ENCODE data around the gene GCNA. TPM values are rescaled to one million over a fixed set of nuclear protein-coding genes. Genes with fewer than 3 reads are reported as not detected.

Gene GCNA
- total and polyA plus RNA-seq, 10 of the 15 experiments (the other 5 are each of a cell fraction or from before 2014, with no cell fraction given): 0.37 to 1.6 (median 0.90) TPM

DNA sequence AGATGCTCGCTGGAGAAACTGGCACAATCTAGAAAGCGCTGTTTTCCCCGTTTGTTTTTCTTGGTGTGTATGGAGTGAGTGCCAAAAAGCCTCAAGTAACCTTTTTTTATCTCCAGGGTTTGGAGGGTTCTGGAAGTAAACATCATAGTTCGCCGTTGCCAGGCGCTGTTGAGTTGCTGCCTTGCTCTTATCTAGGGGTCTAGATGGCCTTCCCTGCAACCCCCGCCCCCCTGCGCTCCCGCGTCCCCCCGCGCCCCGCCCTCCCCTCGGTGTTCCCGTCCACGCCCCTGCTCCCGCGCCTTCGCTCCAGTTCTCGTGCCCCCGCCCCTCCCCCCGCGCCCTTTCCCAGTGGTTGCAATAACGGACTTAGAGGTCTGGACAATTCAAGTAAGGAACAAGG, 555 bp upstream of the GCNA start:
- Histone ChIP-seq H4K20me1 (ENCODE audit: control insufficient read depth, insufficient read depth) (no peaks in the 10 kb centered on the region), H3K4me2 (ENCODE audit: control insufficient read depth, insufficient read depth) (no peak overlapping the region), H3K9me3 (replicated peaks; ENCODE audit: control insufficient read depth, insufficient read depth, low read length) (no peaks in the 10 kb centered on the region), H2AFZ (ENCODE audit: control insufficient read depth, low read depth, low read length) (no peak overlapping the region), H3K27ac (ENCODE audit: control insufficient read depth, insufficient read depth) (no peak overlapping the region), H3K36me3 (ENCODE audit: control insufficient read depth in 2 of 2, insufficient read depth in 2 of 2, low read length in 1 of 2) (peaks cover 2 to 3% of the 10 kb centered on the region in 2 experiments; a peak in 3 of 4 replicates), H3K4me3 (no peak overlapping the region), H3K27me3 (replicated peaks in 1 of 2; ENCODE audit: control insufficient read depth in 2 of 2, insufficient read depth in 2 of 2, low read length in 1 of 2) (no peaks in the 10 kb centered on the region), H3K9ac (ENCODE audit: control insufficient read depth, insufficient read depth, low read length) (no peak overlapping the region), H3K4me1 (ENCODE audit: control insufficient read depth, insufficient read depth, low read length) (no peaks in the 10 kb centered on the region), H3K79me2 (ENCODE audit: control insufficient read depth, insufficient read depth, low read length) (no peaks in the 10 kb centered on the region)
- CTCF ChIA-PET: no interaction called here
- in situ Hi-C loops (cut with MboI): no loop called here
- RAD21 ChIA-PET (ENCODE audit: unreplicated experiment): no interaction called here
- no TSS peak for BruUV-seq (replicated peaks)
- ATAC-seq: no peak
- no peak for FAIRE-seq
- no peak for DNase-seq (ENCODE audit: low read depth, low spot score)
- SMC1A ChIA-PET (ENCODE audit: uncharacterized antibody, unreplicated experiment): no interaction called here
- POLR2A ChIA-PET: no interaction called here
- intact Hi-C loops (cut with micrococcal nuclease; ENCODE audit: unreplicated experiment): no loop called here
- TF ChIP-seq SMAD1 (IDR thresholded peaks at IDR 0.05; ENCODE audit: low read depth, partially characterized antibody): no peak
- TF ChIP-seq, protein P1, sequence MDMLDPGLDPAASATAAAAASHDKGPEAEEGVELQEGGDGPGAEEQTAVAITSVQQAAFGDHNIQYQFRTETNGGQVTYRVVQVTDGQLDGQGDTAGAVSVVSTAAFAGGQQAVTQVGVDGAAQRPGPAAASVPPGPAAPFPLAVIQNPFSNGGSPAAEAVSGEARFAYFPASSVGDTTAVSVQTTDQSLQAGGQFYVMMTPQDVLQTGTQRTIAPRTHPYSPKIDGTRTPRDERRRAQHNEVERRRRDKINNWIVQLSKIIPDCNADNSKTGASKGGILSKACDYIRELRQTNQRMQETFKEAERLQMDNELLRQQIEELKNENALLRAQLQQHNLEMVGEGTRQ (IDR thresholded peaks at IDR 0.05; ENCODE audit: borderline replicate concordance, low read depth, low read length): no peak
- TF ChIP-seq, protein P2, sequence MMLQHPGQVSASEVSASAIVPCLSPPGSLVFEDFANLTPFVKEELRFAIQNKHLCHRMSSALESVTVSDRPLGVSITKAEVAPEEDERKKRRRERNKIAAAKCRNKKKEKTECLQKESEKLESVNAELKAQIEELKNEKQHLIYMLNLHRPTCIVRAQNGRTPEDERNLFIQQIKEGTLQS (IDR thresholded peaks at IDR 0.05; ENCODE audit: borderline replicate concordance, extremely low read depth, low read depth, low read length): no peak
- no peak for TF ChIP-seq BMI1 (IDR thresholded peaks at IDR 0.05; ENCODE audit: borderline replicate concordance)
- no peak for TF ChIP-seq SUZ12 (IDR thresholded peaks at IDR 0.05; ENCODE audit: unreplicated experiment)
- TF ChIP-seq RB1 (IDR thresholded peaks at IDR 0.05; ENCODE audit: borderline replicate concordance): no peak
- TF ChIP-seq HDAC2 (IDR thresholded peaks at IDR 0.05): no peak
- no peak for TF ChIP-seq HDGF (IDR thresholded peaks at IDR 0.05)
- TF ChIP-seq NBN (IDR thresholded peaks at IDR 0.05): no peak
- TF ChIP-seq SUPT20H (IDR thresholded peaks at IDR 0.05; ENCODE audit: borderline replicate concordance, control insufficient read depth, low read depth, low read length): no peak
- TF ChIP-seq, protein P3, sequence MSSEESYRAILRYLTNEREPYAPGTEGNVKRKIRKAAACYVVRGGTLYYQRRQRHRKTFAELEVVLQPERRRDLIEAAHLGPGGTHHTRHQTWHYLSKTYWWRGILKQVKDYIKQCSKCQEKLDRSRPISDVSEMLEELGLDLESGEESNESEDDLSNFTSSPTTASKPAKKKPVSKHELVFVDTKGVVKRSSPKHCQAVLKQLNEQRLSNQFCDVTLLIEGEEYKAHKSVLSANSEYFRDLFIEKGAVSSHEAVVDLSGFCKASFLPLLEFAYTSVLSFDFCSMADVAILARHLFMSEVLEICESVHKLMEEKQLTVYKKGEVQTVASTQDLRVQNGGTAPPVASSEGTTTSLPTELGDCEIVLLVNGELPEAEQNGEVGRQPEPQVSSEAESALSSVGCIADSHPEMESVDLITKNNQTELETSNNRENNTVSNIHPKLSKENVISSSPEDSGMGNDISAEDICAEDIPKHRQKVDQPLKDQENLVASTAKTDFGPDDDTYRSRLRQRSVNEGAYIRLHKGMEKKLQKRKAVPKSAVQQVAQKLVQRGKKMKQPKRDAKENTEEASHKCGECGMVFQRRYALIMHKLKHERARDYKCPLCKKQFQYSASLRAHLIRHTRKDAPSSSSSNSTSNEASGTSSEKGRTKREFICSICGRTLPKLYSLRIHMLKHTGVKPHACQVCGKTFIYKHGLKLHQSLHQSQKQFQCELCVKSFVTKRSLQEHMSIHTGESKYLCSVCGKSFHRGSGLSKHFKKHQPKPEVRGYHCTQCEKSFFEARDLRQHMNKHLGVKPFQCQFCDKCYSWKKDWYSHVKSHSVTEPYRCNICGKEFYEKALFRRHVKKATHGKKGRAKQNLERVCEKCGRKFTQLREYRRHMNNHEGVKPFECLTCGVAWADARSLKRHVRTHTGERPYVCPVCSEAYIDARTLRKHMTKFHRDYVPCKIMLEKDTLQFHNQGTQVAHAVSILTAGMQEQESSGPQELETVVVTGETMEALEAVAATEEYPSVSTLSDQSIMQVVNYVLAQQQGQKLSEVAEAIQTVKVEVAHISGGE (CRISPR knock-in tag; IDR thresholded peaks at IDR 0.05): no peak
- TF ChIP-seq WRNIP1 (IDR thresholded peaks at IDR 0.05; ENCODE audit: borderline replicate concordance, low read depth, low read length): no peak
- 77% methylated on average over 11 of the region's 24 CpGs for WGBS (ENCODE audit: insufficient coverage, insufficient replicate concordance, low lambda C conversion rate, missing lambda C conversion rate)
